HG03039 (cell line): ENCODE data around the gene TYMP.

ENCODE experiments used
- ATAC-seq: cut with Tn5 transposase; IDR thresholded peaks from one replicate; pipeline ENCODE4 v1.9.1; 2021; ENCODE audit warnings: mild to moderate bottlenecking, moderate library complexity; ENCODE audit not compliant: unreplicated experiment

The TYMP gene

DNA sequence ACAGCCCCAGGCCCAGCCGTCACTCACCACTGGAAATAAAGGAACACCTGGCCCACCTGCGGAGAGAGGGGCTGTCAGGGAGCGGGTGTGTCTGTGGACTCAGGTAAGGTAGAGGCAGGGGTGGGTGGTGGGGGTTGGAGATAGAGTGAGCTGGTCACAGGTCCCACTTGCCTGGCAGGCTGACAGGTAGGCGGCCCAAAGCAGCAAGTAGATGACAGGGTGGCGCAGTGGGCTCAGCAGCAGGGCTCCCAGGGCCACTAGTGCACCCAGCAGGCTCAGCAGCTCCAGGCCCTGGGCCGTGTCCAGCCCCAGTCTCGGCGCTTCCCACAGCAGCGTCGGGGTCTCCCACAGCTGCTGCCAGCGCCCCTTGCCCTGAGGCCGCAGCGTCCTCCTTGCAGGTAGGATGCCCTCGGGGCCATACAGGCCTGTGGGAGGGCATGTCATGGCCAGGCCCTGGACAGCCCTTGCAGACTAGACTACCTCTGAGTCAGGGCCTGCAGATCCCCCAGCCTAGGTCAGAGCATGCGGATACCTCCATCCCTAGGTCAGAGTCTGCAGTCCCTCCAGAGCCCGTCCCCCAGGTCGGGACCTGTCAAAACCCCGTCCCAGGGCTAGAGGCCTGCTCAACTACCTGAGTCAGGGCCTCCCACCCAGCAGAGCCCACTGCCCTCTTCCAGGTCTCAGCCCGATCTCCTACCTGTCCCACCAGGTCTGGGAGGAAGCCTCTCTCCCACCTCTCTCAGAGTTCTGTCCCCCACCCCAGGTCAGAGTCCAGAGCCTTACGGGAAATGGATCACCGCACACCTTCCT, 23.0 kb downstream of the TYMP start:
- peak; percentile 2 for ATAC-seq

DNA sequence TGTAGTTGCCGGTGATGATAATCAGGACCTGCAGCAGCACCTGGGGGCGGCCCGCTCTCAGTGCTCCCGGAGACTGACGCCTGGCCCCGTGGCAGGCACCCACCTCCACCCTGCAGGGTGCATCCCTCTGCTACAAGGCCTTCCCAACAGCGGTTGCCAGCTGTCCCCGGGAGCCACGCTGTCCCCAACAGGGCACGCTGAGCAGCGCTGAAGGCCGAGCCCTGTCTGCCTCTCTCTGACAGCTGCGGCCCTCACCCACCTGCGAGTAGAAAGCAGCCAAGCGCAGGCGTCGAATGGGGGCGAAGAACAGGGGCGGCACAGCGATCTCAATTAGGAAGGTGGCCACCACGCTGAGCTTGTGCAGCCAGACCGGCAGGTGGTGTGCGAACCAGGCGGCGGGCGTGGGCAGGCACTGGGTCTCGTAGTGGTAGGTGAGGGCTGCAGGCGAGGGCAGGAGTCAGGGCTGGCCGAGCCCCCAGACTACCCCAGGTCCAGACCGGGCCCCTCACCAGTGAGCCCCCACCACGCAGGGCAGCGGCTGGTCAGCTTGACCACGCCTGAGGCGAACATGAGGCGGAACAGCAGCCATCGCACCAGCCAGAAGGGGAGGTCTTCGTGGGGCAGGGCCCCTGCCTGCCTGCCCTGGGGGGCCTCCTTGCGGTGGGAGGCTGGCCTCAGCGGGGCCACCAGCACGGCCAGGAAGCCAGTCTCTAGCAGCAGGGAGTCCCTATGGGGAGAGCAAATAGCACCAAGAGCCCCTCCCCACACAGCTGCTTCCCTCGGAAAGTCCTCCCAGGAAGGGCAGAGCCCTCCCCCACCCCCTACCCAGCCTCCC, 23.8 kb downstream of the TYMP start:
- no peak for ATAC-seq

DNA sequence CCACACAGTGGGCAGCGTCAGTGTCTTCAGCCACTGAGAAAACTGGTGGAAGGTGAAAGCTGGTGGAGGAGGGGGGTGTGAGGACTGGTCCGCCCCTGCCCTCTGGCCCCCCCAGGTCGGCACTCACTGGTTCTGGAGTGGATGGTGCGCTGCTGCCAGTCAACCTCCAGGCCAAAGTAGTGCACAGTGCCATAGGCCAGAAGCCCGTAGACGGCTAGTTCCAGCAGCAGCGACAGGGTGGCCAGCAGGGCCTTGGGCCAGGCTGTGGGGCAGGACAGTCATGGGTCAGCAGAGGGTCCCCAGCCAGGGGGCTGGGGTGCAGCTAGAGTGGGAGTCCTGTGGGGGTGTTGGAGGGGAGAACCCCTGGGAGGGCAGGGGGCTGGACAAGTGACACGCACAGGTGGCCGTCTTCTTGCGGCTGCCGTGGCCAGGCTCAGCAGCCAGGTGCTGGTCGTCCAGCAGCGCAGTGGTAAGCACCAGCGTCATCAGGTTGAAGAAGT, 24.5 kb downstream of the TYMP start:
- ATAC-seq: no peak

DNA sequence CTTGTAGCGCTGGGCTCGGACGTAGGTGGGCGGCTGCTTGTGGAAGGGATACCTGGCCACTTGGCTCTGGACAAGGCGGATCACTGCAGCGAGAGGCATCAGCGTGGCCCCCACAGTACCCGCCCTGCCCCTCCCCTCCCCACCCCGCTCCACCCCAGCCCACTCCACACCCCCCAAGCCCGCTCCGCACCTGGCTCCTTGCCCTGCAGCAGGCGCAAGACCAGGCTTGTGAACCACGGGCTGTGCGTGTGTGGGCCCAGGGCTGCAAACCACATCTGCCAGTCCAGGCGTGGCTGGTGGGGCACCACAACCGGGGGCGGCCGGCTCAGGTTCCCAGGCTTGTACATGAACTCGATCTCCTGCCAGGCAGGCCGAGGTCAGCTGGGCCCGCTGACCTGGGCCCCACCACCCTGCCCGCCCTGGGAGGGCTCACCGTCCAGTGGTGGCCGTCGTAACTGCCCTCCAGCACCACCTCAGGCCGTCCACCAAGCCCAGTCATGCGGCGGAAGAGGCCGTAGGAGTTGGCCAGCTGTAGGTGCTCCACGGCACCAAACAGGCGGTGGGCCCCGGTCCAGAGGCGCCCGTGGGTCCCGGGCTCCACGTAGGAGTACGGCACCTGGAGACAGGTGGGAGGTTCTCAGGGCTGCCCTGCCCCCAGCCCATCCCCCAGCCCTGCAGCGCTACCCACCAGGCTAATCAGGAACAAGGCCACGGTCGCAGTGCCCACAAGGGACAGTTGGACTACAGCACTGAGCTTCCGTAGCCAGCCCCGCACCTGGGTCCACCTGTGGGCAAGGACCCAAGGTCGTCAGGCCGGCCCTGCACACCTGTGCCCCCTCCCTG, 25.2 kb downstream of the TYMP start:
- no peak for ATAC-seq

DNA sequence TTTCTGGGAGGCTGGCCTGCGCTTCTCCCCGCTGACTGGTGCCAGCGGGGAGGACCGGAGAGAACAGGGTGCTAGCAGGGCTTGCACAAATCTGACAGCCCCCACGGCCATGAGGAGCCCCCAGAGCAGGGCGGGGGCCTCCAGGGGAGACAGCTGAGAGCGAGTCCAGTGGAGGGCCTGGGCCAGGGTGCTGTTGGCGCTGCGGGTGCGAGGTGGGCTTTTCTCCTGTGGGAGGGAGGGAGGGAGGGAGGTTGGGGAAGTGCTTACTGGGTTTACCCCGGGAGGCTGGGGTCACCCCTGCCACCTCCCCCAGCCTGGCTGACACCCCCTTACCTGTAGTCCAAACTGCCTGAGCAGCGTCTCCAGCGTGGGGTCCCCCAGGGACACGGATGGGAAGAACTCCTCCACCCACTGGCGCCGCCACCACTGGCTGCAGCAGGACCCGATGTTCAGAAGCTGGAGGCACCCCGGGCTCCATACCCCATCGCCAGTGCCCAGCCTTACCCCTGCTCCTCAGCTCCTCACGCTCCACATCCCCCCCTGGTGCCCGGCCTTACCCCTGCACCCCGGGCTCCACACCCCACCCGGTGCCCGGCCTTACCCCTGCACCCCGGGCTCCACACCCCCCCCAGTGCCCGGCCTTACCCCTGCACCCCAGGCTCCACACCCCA, 26.2 kb downstream of the TYMP start:
- no peak for ATAC-seq

DNA sequence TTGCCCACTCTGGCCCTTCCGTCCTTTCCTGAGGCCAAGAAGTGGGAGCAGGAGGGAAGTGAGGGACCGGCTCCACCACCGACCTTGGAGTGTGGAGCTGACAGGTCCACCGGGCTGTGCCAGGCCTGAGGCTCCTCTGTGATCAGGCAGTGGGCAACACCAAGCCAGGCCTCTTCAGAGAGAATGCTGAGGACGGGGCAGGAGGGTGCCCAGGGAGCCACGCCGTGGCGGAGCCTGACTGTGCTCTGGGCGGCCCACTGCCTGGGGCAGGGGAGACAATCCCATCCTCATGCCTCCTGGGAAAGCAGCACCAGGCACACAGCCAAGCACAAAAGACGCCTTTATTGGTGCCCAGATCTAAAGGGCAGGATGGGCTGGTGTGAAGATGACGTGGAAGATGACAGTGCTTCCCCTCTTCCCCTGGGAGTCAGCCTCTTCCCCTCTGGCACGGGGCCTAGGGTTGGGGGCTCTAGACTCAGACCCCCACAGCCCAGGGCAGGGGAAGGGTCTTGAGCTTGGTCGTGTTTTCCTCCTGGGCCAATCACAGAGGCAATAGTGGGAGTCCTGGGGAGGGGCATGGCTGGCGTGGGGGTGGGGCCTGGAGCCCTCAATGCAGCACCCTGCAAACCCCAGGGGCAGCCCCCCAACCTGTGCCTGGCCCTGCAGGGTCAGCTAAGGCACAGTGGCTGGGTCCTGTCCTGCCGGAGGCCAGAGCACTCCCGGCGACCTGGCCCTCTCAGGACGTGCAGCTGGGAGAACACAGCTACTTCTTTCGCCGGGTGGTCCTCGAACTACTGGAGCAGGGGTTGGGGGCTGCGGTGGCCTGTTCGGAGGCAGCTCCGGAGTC, 27.0 kb downstream of the TYMP start:
- ATAC-seq: no peak

DNA sequence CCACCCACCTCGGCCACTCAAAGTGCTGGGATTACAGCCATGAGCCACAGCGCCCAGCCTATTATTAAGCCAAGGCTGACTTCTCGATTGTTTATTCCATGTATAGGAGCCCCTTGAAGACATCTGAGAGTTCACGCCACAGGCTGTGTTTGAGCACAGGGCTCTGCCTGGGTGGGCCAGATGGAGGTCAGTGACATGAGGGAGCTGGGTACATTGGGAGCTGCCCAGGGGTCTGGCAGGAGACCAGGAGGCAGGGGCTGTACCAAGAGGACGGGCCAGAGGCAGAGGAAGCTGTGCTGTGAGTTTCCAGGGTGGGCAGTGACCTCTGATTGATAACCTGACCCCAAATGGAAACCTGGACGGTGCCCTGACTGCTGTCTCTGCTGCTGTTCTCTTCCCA, 27.7 kb downstream of the TYMP start:
- no peak for ATAC-seq

DNA sequence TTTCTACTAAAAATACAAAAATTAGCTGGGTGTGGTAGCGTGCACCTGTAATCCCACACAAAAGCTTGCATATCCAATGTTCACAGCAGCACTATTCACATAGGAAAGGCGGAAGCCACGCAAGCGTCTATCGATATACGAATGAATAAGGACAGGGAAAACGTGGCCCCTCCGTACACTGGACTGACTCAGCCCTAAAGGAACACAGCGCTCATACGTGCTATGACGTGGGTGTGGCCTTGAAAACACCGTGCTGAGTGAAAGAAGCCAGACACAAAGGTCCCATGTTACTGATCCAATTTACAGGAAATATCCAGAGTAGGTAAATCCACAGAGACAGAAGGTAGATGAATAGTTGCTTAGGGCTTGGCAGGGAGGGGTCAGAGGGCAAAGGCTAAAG, 29.4 kb downstream of the TYMP start:
- no peak for ATAC-seq

DNA sequence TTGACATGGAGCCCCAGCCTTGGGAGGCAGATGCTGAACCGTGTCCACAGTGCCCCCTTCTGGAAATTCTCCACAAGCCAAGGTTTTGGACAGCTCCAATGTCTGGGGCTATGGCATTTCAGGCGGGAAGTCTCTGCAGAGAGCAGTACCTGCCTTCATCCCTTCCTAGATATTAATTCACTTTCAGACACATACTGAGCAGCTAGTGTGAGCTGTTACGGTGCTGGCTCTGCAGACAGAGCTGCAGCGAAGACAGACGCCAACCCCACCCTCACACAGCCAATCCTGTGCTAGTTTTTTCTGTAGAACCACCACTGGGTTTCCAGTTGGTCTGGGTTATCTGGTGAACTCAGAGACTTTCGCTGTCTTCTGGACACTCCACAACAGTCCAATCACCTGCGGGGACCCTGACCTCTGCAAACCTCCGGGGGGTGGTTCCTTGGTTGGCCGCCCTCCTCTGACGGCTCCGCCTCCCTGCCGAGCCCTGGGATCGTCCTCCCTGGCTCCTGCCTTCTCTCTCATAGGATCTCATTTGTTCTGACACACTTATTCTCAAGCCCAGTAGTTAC, 31.4 kb downstream of the TYMP start:
- ATAC-seq: no peak

DNA sequence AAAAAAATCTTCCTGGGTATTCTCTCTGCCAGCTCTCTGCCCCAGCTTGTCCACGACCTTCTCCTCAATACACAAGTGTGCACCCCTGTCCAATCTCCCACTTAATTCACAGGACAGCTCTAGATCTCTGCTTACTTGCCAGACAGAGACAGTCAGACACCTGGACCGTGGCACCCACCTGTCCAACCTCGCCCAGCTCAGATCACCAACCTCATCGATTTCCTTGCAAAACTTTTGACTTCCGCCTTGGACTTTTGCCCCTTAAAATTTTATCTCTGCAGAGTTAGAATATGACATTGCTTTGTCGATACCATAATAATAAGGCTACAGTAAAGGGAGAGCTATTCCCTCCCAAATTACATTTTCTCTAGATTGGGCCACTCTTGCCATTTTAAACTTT, 32.7 kb downstream of the TYMP start:
- no peak for ATAC-seq

DNA sequence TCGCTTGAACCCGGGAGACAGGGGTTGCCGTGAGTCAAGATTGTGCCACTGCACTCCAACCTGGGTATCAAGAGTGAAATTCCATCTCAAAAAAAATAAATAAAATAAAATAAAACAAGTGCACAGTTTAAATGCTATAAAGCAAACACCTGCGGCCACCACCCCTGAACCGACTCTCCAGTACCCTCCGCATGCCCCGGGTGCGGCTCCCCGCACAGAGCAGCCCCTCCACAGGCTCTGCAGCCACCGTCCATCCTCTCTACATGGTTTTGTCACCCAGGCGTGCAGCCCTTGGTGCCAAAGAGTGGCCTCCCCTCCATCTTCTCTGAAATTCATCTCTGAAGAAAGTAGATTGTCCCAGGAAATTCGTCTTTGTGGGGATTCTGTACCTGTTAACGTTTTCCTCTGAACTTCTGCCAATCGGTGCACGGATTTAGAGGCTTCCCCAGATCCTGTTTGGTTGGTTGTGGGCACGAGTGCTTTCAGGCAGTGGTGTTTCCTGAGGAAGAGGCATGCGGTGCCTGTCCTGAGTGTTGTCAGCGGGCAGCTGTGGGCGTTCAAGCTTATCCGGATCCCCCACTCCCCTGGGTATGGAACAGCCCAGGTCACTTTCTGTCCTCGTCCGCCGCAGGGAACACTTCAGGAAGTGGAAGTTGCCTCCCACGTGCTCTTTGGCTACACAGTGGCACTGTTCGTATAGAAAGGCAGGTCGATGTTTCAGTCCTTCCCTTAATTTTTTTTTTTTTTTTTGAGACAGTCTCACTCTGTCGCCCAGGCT, 39.1 kb downstream of the TYMP start:
- no peak for ATAC-seq

DNA sequence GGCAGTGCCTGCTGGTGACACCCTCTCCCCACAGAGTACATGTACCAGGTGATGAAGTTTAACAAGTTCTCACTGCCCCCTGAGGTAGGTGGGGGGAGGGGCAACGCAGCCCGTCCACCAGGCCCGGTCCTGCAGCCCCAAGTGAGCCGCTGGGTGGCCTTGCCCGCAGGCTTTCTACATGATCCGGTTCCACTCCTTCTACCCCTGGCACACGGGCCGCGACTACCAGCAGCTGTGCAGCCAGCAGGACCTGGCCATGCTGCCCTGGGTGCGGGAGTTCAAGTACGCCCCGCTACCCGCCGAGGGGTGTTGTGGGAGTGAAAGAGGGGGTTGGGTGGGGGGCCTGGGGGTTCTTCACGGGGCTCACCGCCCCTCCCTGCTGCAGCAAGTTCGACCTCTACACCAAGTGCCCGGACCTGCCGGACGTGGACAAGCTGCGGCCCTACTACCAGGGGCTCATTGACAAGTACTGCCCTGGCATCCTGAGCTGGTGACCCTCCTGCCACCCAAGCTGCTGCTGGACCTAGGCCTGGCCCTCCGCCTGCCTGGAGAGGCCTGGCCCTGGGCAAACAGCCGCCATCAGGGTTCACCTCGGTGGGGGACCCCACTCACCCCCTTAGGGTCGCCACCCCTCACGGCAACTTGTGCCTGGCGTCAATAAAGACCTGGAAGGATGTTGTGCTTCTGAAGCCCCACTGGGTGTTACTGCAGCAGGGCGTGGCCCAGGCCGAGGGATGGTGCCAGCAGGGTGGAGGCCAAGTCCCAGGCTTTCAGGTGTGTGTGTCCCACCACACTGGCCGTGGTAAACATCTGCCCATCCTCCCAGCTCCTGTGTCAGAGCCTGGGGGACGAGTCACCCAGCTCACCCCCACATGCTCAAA, 40.2 kb downstream of the TYMP start:
- no peak for ATAC-seq

DNA sequence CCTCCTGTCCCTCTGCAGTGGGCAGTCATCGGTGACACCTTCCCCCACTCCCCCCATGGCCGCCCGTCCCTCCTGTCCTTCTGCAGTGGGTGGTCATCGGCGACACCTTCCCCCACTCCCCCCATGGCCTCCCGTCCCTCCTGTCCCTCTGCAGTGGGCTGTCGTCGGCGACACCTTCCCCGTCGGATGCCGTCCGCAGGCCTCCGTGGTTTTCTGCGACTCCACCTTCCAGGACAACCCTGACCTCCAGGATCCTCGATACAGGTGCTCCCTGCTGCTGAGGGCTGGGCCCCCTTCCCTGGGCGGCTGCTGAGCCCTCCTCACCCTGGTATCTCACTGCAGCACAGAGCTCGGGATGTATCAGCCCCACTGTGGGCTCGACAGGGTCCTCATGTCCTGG, 40.9 kb downstream of the TYMP start:
- no peak for ATAC-seq

DNA sequence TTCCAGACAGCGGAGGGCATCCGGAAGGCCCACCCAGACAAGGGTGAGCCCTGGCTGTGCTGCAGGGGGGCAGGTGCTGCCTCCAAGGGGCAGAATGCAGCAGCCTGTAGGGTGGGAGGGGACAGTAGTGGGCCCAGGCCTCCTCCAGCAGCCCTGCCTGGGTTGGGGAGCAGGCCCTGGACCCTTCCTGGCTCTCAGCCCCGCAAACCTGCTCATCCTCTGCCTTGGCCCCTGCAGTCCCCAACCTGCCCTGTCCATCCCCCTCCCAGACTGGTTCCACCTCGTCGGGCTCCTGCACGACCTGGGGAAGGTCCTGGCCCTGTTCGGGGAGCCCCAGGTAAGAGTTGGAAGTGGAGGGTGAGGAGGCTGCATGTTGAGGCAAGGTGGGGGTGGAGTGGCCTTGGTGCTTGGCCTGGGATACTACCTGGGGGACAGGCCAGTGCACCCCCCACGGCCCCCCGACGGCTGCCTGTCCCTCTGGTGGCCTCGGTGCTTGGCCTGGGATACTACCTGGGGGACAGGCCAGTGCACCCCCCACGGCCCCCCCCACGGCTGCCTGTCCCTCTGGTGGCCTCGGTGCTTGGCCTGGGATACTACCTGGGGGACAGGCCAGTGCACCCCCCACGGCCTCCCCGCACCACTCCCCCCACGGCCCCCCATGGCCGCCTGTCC, 41.7 kb downstream of the TYMP start:
- ATAC-seq: no peak

DNA sequence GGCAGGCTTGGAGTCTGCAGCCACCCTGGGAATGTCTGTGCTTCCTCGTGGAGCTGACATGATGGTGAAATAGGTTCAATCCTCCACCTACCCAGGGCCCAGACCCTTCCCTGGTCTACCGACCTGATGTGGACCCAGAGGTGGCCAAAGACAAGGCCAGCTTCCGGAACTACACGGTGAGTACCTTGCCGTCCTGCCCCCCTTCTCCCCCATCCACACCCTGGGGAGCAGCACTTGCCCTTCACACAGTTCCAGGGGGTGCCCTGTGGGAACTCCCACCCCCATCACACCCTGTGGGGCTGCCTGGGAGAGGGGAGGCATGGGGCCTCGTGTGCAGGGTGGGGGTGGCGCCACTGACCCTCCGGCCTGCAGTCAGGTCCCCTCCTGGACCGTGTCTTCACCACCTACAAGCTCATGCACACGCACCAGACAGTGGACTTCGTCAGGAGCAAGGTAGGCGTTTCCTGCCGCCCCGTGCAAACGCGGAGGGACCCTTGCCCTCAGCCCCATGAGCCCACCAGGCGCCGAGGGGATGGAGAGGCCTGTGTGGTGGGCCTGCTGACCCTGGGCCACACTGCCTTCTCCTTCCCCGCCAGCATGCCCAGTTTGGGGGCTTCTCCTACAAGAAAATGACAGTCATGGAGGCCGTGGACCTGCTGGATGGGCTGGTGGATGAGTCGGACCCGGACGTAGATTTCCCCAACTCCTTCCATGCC, 42.4 kb downstream of the TYMP start:
- no peak for ATAC-seq

DNA sequence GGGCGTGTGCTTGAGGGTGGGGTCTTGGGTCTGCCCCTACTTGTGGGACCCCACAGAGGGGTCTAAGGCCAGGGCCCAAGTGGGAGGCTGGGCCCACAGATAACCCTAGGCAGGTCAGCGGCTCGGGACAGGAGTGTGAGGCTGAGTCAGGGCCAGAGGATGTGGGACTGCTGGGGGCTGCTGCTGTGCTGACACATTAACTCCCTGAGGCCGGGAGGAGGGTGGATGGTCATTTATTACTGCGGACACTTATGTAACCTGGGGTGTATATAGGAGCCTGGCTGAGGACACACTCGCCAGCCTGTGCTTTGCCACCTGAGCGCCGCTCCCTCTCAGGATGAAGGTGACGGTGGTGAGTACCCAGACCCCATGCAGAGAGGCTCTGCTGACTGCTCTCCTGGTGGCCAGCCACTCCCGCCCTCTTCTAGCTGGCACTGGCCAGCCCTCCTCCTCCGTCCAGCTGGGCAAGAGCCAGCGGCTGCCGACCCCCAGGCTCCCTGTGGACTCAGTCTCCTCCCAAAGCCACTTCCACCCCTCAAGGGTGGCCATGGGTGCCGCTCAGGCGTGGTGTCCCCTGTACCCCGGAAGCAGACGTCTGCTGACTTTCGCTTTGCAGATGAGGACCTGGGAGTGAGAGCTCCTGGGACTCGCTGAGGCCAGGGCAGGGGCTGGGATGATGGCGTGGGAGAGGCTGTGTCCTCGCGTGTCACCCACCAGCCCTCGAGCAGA, 43.1 kb downstream of the TYMP start, which contains the start of gene MIOX:
TSS of gene MIOX (plus strand) at position 299 of the 729 bp plus-strand sequence. CDS start at position 338, 39 bp downstream.
- no peak for ATAC-seq
